MV-4-11 (cell line): ENCODE data around the gene GNAL.

ENCODE experiments used
- DNase-seq: peaks from one replicate; lab custom pipeline; 2025; lab: John Stamatoyannopoulos, UW

The GNAL gene

GRCh38 chr18:11808001-11808855 lies 119.2 kb downstream of the GNAL start:
- no peak for DNase-seq

- DNase-seq, result no peak
Measured at GRCh38 chr18:11809895-11810294, 120.8 kb downstream of the GNAL start.

- no peak for DNase-seq
Measured at GRCh38 chr18:11810379-11810778, 121.3 kb downstream of the GNAL start.

GRCh38 chr18:11811009-11811408 lies 121.9 kb downstream of the GNAL start:
- no peak for DNase-seq

- DNase-seq, result peak; percentile 3
Measured at GRCh38 chr18:11817229-11817628, 128.2 kb downstream of the GNAL start.

GRCh38 chr18:11818486-11819203 lies 129.6 kb downstream of the GNAL start:
- no peak for DNase-seq

GRCh38 chr18:11819938-11820337 lies 130.9 kb downstream of the GNAL start:
- DNase-seq, result no peak

GRCh38 chr18:11820697-11821096 lies 131.6 kb downstream of the GNAL start:
- no peak for DNase-seq

GRCh38 chr18:11821208-11821607 lies 132.1 kb downstream of the GNAL start:
- DNase-seq, result no peak

- DNase-seq, result no peak
Measured at GRCh38 chr18:11821643-11822237, 132.7 kb downstream of the GNAL start.

- DNase-seq, result no peak
Measured at GRCh38 chr18:11823545-11823944, 134.5 kb downstream of the GNAL start.

GRCh38 chr18:11826836-11827235 lies 137.8 kb downstream of the GNAL start:
- DNase-seq, result no peak

GRCh38 chr18:11828786-11829432 lies 139.8 kb downstream of the GNAL start:
- DNase-seq, result no peak

GRCh38 chr18:11830585-11830984 lies 141.5 kb downstream of the GNAL start:
- DNase-seq, result no peak

- no peak for DNase-seq
Measured at GRCh38 chr18:11831921-11832320, 142.9 kb downstream of the GNAL start.

GRCh38 chr18:11834772-11835171 lies 145.7 kb downstream of the GNAL start:
- no peak for DNase-seq

- no peak for DNase-seq
Measured at GRCh38 chr18:11839556-11839955, 150.5 kb downstream of the GNAL start.

- no peak for DNase-seq
Measured at GRCh38 chr18:11840493-11840892, 151.4 kb downstream of the GNAL start.

- DNase-seq, result no peak
Measured at GRCh38 chr18:11842562-11842961, 153.5 kb downstream of the GNAL start.

- DNase-seq, result no peak
Measured at GRCh38 chr18:11844436-11844835, 155.4 kb downstream of the GNAL start.

GRCh38 chr18:11845654-11846053 lies 156.6 kb downstream of the GNAL start:
- DNase-seq, result no peak

GRCh38 chr18:11847811-11848210 lies 158.7 kb downstream of the GNAL start:
- no peak for DNase-seq
